ENCODE measurements around the gene HSD11B2. TPM values are rescaled to one million over a fixed set of nuclear protein-coding genes. Genes with fewer than 3 reads are reported as not detected.

HSD11B2 gene
- total and polyA plus RNA-seq, 8 donors = 1.4 to 11.3 (median 6.3) TPM

- ATAC-seq = no peak
- H3K4me1 ChIP-seq = peaks cover 9 to 16% (median 14%) of the 10 kb centered on the region in 3 donors
- no peaks in the 10 kb centered on the region for H3K36me3 ChIP-seq
- no peak for DNase-seq
- no peak overlapping the region for H3K27ac ChIP-seq
- TF ChIP-seq, protein P1, sequence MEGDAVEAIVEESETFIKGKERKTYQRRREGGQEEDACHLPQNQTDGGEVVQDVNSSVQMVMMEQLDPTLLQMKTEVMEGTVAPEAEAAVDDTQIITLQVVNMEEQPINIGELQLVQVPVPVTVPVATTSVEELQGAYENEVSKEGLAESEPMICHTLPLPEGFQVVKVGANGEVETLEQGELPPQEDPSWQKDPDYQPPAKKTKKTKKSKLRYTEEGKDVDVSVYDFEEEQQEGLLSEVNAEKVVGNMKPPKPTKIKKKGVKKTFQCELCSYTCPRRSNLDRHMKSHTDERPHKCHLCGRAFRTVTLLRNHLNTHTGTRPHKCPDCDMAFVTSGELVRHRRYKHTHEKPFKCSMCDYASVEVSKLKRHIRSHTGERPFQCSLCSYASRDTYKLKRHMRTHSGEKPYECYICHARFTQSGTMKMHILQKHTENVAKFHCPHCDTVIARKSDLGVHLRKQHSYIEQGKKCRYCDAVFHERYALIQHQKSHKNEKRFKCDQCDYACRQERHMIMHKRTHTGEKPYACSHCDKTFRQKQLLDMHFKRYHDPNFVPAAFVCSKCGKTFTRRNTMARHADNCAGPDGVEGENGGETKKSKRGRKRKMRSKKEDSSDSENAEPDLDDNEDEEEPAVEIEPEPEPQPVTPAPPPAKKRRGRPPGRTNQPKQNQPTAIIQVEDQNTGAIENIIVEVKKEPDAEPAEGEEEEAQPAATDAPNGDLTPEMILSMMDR (IDR thresholded peaks at IDR 0.05) = no peak
- 81 to 86% methylated on average over 6 of the region's 6 CpGs for WGBS, 2 donors
- FAIRE-seq = no peak
- H3K9me3 ChIP-seq = no peaks in the 10 kb centered on the region
- no peaks in the 10 kb centered on the region for H3K27me3 ChIP-seq
- intact Hi-C loops (cut with DNase I) = no loop called here
- H3K4me3 ChIP-seq = no peak overlapping the region
These were observed 23.0 kb upstream of the HSD11B2 start for GRCh38 chr16:67407788-67408452.

DNA sequence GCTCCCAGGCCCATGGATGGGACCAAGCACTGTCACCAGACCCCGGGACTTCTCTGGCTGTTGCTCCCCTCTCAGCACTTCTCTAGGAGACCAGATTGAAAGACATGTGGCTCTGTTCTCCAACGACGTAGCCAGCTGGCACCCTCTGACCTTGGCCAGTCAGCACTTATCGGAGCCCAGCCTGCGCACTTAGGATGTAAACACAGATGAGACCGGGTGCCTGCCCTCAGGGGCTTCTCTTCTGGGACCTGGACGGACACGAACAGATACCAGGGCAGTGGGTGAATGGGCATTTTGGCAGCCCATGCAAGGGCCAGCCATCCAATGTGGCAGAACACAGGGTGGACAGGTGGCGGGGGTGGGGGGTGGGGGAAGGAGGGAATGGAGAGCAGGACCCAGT, 21.3 kb upstream of the HSD11B2 start:
- FAIRE-seq = no peak
- peaks cover 0 to 5% (median 3%) of the 10 kb centered on the region in 3 donors for H3K4me1 ChIP-seq
- no peak overlapping the region for H3K27ac ChIP-seq
- no peaks in the 10 kb centered on the region for H3K9me3 ChIP-seq
- H3K4me3 ChIP-seq = no peak overlapping the region
- 65 to 66% methylated on average over 9 of the region's 9 CpGs for WGBS, 2 donors
- no peak for ATAC-seq
- H3K36me3 ChIP-seq = no peaks in the 10 kb centered on the region
- no peaks in the 10 kb centered on the region for H3K27me3 ChIP-seq
- no peak for DNase-seq
- intact Hi-C loops (cut with DNase I) = no loop called here
- TF ChIP-seq, protein P1 (IDR thresholded peaks at IDR 0.05) = no peak

GRCh38 chr16:67411339-67411738, 19.6 kb upstream of the HSD11B2 start:
- Histone ChIP-seq H3K36me3 (no peaks in the 10 kb centered on the region), H3K27me3 (no peaks in the 10 kb centered on the region), H3K4me1 (peaks cover 0 to 7% (median 0%) of the 10 kb centered on the region in 3 donors), H3K27ac (no peak overlapping the region), H3K9me3 (no peaks in the 10 kb centered on the region), H3K4me3 (no peak overlapping the region)
- no peak for ATAC-seq
- TF ChIP-seq, protein P1 (IDR thresholded peaks at IDR 0.05) = no peak
- intact Hi-C loops (cut with DNase I) = no loop called here
- WGBS, 2 donors = 90% methylated on average over 3 of the region's 3 CpGs
- no peak for DNase-seq
- no peak for FAIRE-seq

DNA sequence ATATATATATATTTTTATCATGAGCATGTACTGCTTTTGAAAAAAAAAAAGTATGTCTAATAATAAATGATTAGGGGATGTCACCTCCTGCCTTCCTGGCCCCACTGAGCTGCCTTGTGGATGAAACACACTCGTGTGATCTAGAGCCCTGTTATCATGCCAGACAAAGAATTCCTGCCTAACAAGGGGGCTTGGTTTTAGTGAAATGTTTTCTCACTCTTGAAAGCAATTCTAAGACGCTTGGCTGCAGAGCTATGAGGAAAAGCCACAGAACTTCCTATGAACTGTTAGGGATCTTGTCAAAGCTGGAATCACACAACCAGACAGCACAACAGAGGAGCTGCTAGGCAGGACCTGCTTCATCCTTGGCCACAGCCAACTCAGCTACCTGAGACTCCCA, 18.6 kb upstream of the HSD11B2 start:
- DNase-seq = no peak
- Histone ChIP-seq H3K4me3 (no peak overlapping the region), H3K9me3 (no peaks in the 10 kb centered on the region), H3K4me1 (peaks cover 0 to 7% (median 0%) of the 10 kb centered on the region in 3 donors), H3K36me3 (no peaks in the 10 kb centered on the region), H3K27ac (no peak overlapping the region), H3K27me3 (no peaks in the 10 kb centered on the region)
- no peak for ATAC-seq
- intact Hi-C loops (cut with DNase I) = no loop called here
- no peak for FAIRE-seq
- TF ChIP-seq, protein P1 (IDR thresholded peaks at IDR 0.05) = no peak
- 53 to 55% methylated on average over 2 of the region's 2 CpGs for WGBS, 2 donors
